ENCODE measurements around the gene TASOR.
"Not testable (repeated sequence)": the region's sequence is repeated elsewhere in the genome, so short reads cannot be mapped to it uniquely, and the experiment has no call there.

Gene TASOR

GRCh38 chr3:56683122-56683817 lies at the start of gene TASOR:
Gene TASOR, minus strand, starts transcription at chr3:56683265. Its CDS starts 259 bp downstream, at chr3:56683006.
- in situ Hi-C loops (cut with MboI; ENCODE audit: low pct_unique_long_range_greater_than_20kb, low sequenced_read_pairs), result no loop called here
- peak; percentile 82 for DNase-seq

GRCh38 chr3:56732109-56732508 lies 49.0 kb upstream of the TASOR start:
- in situ Hi-C loops (cut with MboI; ENCODE audit: low pct_unique_long_range_greater_than_20kb, low sequenced_read_pairs), result no loop called here
- DNase-seq, result no peak

- no peak for DNase-seq
- in situ Hi-C loops (cut with MboI; ENCODE audit: low pct_unique_long_range_greater_than_20kb, low sequenced_read_pairs), result no loop called here
These were observed 42.1 kb upstream of the TASOR start for GRCh38 chr3:56725175-56725574.

GRCh38 chr3:56724676-56725075 lies 41.6 kb upstream of the TASOR start:
- no peak for DNase-seq
- in situ Hi-C loops (cut with MboI; ENCODE audit: low pct_unique_long_range_greater_than_20kb, low sequenced_read_pairs), result no loop called here

GRCh38 chr3:56720849-56721248 lies 37.8 kb upstream of the TASOR start:
- in situ Hi-C loops (cut with MboI; ENCODE audit: low pct_unique_long_range_greater_than_20kb, low sequenced_read_pairs), result no loop called here
- DNase-seq, result no peak

- in situ Hi-C loops (cut with MboI; ENCODE audit: low pct_unique_long_range_greater_than_20kb, low sequenced_read_pairs); DNase-seq: not testable (repeated sequence)
These were observed 35.7 kb upstream of the TASOR start for GRCh38 chr3:56718809-56719208.

- no peak for DNase-seq
- in situ Hi-C loops (cut with MboI; ENCODE audit: low pct_unique_long_range_greater_than_20kb, low sequenced_read_pairs), result no loop called here
These were observed 28.3 kb upstream of the TASOR start for GRCh38 chr3:56711344-56711743.

GRCh38 chr3:56707412-56707811 lies 24.3 kb upstream of the TASOR start:
- DNase-seq, result not testable (repeated sequence)
- in situ Hi-C loops (cut with MboI; ENCODE audit: low pct_unique_long_range_greater_than_20kb, low sequenced_read_pairs), result loop anchor here (10.0 kb wide), 1 partner anchor 287 kb away; no protein-coding TSS in a partner anchor

GRCh38 chr3:56706629-56707028 lies 23.6 kb upstream of the TASOR start:
- no peak for DNase-seq
- in situ Hi-C loops (cut with MboI; ENCODE audit: low pct_unique_long_range_greater_than_20kb, low sequenced_read_pairs), result loop anchor here (10.0 kb wide), 1 partner anchor 288 kb away; no protein-coding TSS in a partner anchor

GRCh38 chr3:56704706-56705105 lies 21.6 kb upstream of the TASOR start:
- no peak for DNase-seq
- in situ Hi-C loops (cut with MboI; ENCODE audit: low pct_unique_long_range_greater_than_20kb, low sequenced_read_pairs), result loop anchor here (10.0 kb wide), 1 partner anchor 290 kb away; no protein-coding TSS in a partner anchor

- peak; percentile 66 for DNase-seq
These were observed 19.6 kb upstream of the TASOR start for GRCh38 chr3:56702490-56703315.

GRCh38 chr3:56700151-56700550 lies 17.1 kb upstream of the TASOR start:
- in situ Hi-C loops (cut with MboI; ENCODE audit: low pct_unique_long_range_greater_than_20kb, low sequenced_read_pairs), result loop anchor here (10.0 kb wide), 1 partner anchor 295 kb away; no protein-coding TSS in a partner anchor
- DNase-seq, result no peak

More at GRCh38 chr3:56702490-56703315, 19.6 kb upstream of the TASOR start:
- in situ Hi-C loops (cut with MboI; ENCODE audit: low pct_unique_long_range_greater_than_20kb, low sequenced_read_pairs), result loop anchor here (10.0 kb wide), 1 partner anchor 292 kb away; no protein-coding TSS in a partner anchor

GRCh38 chr3:56694867-56695683 lies 12.0 kb upstream of the TASOR start:
- in situ Hi-C loops (cut with MboI; ENCODE audit: low pct_unique_long_range_greater_than_20kb, low sequenced_read_pairs), result no loop called here
- no peak for DNase-seq

- in situ Hi-C loops (cut with MboI; ENCODE audit: low pct_unique_long_range_greater_than_20kb, low sequenced_read_pairs), result no loop called here
- DNase-seq, result peak; percentile 64
These were observed 10.7 kb upstream of the TASOR start for GRCh38 chr3:56693750-56694149.

- DNase-seq; in situ Hi-C loops (cut with MboI; ENCODE audit: low pct_unique_long_range_greater_than_20kb, low sequenced_read_pairs): not testable (repeated sequence)
These were observed 9.7 kb upstream of the TASOR start for GRCh38 chr3:56692520-56693433.

- DNase-seq; in situ Hi-C loops (cut with MboI; ENCODE audit: low pct_unique_long_range_greater_than_20kb, low sequenced_read_pairs): not testable (repeated sequence)
These were observed 8.9 kb upstream of the TASOR start for GRCh38 chr3:56692001-56692365.

- no peak for DNase-seq
- in situ Hi-C loops (cut with MboI; ENCODE audit: low pct_unique_long_range_greater_than_20kb, low sequenced_read_pairs), result no loop called here
These were observed 8.3 kb upstream of the TASOR start for GRCh38 chr3:56691165-56692000.
